HG02973 (cell line): Measurements from ENCODE around the gene FKBP7.
"Not testable (repeated sequence)": the region's sequence is repeated elsewhere in the genome, so short reads cannot be mapped to it uniquely, and the experiment has no call there.

Experiments used
- ATAC-seq: cut with Tn5 transposase; IDR thresholded peaks from one replicate; pipeline ENCODE4 v1.9.1; 2021; ENCODE audit warnings: moderate library complexity; ENCODE audit not compliant: unreplicated experiment

The FKBP7 gene, protein sequence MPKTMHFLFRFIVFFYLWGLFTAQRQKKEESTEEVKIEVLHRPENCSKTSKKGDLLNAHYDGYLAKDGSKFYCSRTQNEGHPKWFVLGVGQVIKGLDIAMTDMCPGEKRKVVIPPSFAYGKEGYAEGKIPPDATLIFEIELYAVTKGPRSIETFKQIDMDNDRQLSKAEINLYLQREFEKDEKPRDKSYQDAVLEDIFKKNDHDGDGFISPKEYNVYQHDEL

DNA sequence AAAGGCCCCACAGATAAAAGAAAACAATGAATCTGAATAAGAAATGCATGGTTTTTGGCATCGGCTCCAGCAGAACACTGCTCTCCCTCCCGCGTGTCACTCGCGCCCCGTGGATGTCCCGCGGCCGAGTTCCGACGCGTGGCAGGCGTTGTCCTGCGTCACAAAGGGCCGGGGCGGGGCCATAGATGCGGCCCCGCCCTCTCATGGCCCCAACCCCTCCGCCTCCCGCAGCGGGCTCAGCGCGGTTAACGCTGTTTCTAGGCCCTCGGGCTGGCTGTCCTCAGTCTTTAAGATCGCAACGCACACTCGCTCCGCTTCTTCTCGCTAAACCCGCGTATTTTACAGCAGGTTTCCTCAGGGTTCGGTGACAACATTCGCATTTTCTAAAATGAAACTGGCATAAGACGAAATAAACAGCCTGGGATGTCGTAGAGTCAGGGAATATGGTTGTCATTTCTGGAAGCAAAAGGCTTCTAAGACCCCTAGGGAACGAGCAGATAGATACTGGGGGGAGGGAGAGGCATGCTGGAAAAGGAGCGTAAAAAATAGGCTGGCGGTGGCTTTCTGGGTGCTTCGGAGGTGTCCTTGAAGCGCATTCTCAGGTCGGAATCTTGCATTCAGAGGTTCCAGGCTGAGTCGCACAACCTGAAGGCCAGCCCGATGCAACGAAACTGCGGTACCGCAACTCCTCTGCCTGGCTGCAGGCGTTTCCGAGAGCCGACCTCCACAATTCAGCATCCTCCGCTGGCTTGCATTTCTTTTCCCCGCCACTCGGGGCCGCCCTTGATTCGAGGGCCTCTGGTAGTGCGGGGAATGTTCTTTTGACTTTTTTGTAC, at the start of gene FKBP7:
Gene FKBP7 (minus strand): TSS at position 162 of the 836 bp plus-strand sequence. CDS start 101 bp downstream, at position 61.
- ATAC-seq: peak; percentile 46

DNA sequence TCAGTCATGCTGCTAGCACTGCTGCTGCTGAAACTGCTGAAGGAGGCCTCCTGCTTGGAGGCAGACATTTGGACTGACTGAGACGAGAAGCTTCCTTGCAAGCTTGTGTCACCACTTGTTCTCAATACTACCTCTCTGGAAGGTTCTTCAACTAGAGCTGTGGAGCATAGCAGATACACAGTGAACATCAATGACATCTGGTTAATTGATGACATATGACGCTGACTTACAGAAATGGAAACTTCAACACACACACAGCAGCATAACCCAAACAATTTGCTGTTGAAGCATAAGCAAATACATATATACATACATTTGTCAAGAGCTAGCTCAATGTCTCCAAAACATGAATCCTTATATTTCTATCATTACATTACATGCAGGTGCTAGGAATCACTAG, 49.2 kb upstream of the FKBP7 start:
- no peak for ATAC-seq

DNA sequence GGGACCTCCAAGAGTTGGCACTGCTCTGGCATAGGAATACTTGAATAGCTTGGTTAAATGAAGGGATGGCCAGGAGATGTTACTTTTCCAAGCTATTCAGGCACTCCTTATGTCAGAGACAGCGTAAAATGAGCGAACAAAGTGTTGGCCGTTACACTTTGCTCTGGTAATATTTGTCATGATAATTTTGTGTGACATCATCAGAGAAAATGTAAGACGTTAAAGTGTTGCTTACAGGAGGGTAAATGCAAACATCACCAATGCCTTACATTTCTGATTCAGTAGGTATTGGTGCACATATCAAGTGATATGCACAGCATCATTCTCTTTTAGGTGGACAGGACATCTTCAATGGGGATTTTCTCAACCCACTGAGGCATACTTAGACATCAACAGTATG, 47.9 kb upstream of the FKBP7 start:
- no peak for ATAC-seq

DNA sequence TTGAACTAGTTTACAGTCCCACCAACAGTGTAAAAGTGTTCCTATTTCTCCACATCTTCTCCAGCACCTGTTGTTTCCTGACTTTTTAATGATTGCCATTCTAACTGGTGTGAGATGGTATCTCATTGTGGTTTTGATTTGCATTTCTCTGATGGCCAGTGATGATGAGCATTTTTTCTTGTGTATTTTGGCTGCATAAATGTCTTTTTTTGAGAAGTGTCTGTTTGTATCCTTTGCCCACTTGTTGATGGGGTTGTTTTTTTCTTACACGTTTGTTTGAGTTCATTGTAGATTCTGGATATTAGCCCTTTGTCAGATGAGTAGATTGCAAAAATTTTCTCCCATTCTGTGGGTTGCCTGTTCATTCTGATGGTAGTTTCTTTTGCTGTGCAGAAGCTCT, 47.1 kb upstream of the FKBP7 start:
- ATAC-seq: not testable (repeated sequence)

DNA sequence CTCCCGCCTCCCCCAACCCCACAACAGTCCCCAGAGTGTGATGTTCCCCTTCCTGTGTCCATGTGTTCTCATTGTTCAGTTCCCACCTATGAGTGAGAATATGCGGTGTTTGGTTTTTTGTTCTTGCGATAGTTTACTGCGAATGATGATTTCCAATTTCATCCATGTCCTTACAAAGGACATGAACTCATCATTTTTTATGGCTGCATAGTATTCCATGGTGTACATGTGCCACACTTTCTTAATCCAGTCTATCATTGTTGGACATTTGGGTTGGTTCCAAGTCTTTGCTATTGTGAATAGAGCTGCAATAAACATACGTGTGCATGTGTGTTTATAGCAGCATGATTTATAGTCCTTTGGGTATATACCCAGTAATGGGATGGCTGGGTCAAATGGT, 46.6 kb upstream of the FKBP7 start:
- not testable (repeated sequence) for ATAC-seq

DNA sequence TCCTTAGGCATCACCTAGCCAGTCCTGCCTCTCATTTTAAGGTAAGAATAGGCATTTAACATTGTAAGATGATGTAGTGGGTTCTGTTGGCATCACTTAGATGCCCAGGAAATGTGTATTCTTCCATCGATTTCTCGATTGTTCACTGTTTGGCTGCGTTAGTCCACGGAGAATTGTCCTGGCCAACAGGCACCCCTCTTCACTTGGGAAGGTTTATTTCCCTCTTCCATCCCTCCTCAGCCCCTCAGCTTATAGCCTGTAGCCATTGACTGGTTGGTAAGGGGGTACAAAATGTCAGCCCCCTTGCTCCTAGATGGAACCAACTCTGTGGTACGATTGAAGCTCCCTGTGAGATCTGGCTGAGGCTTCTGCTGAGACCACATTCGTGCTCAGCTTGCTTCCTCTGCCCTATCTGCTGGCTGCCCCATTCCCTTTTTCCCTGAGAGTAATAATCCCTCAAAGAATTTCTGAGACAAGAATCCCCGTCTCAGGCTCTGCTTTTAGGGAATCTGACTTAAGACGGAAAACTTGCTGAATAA, 45.3 kb upstream of the FKBP7 start:
- ATAC-seq: peak; percentile 18

DNA sequence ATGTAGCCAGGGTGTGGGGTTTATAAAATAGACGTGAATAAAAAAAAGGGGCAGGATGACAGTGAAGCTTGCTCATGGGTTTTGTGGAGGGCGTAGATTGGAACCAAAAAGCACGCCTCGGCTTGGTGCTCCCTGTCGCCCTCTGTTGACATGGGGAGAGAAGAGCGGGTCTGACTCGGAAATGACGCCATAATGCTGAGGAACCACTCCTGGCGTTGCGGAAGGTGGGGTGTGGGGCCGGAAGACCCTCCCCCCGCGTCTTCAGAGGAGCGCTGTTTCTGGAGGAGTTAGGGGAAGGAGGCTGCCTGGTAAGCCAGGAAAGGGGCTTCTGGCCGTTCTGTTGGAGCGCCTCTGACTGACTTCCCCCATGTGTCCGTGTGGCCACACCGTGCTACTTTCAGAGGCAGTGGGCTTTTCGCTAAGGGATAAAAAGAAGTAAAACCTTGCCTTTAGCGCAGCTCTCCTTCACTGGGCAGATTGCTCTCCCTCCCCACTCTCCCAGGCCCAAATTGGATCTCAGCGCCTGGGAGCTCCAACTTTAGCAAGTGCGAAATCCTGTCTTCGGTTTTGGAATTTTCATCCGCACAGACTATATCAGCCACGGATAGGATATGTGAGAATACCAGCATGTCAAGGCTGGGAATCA, 44.7 kb upstream of the FKBP7 start:
- peak; percentile 94 for ATAC-seq

DNA sequence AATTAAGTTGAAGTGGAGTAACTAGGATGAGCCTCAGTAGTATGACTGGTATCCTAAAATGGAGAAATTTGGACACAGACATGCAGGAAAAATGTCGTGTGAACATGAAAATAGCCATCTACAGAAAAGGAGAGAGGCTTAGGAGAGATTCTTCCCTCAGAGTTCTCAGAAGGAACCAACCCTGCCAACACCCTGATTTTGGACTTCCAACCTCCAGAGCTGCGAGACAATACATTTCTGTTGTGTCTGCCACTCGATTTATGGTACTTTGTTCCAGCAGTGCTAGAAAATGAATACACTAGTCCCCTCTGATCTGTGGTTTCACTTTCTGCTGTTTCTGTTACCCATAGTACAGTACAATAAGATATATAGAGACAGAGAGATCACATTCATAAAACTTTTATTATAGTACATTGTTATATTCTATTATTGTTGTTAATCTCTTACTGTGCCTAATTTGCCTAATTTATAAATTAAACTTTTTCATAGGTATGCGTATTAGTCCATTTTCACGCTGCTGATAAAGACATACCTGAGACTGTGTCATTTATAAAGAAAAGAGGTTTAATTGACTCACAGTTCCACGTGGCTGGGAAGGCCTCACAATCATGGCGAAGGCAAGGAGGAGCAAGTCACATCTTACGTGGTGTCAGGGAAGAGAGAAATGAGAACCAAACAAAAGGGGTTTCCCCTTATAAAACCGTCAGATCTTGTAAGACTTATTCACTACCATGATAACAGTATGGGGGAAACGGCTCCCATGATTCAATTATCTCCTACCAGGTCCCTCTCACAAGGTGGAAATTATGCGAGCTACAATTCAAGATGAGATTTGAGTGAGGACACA, 43.1 kb upstream of the FKBP7 start:
- no peak for ATAC-seq

DNA sequence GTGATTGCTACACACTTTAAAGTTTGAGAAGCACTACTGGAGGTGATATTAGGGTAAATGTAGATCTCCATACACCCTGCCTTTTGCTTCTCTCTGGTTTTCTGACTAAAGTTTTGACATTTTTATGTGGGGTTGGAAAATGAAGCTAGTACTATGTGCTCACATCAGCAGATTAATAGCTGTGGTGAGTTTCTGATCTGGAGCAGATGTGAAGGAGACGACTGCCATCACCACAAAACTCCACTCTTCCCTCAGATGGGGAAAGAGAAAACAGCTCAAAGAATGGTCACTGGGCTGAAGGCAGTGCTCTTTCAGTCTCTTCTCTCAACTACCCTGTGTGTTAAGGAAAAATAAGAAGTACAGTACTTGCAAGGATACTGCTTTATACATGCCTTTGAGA, 39.1 kb upstream of the FKBP7 start:
- no peak for ATAC-seq

DNA sequence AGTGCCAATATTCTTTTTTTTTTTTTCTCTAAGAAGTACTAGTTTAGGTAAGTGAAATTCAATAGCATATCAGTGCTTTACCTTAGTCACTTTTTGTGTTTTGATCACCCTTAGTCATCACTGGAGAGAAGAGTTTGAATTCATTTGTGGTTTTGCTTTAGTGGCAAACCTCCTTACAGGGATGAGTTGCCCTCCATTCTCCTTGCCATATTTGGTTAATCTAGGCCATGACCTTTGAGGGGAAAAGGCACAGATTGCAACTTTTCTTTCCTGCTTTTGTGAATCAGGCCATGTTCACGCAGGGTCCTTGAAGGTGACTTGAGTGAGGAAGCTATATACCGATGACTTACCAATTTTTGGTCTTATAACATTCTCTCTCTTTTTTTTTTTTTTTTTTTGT, 36.3 kb upstream of the FKBP7 start:
- ATAC-seq: no peak

DNA sequence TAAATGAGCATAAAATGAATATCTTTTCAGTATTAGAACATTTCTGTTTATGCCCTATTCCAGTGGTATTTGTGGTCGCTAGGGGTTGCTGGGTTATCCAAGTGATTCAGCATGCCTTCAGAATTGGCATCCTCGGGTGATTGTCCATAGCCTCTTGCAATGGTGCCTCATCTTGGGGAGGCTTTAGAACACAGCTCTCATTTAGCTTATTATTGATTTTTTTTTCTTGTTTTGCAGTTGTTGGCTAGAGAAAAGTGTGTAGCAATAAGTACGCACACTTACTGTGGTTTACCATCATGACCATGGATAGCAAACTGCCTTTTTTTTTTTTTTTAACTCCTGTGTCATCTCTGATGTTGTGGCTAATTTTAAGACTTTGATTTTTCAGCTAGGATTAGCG, 35.5 kb upstream of the FKBP7 start:
- ATAC-seq: no peak

DNA sequence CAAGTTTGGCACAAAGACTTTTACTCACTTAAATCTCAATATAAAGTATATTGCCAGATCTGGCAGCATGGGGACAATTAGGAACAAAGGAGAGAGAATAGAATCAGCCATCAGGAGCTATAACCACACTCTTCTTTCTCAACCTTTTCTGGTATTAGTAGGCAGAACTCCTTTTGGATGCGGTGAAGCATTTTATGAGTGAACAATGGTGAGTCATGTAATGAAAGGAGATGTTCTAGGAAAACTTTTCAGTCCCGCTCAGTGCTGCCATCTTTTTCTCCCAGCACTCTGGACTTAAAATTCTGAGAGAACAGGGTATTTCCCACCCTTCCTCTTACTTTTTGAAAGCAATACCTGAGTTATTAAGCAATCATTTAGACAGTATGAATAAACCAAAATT, 34.1 kb upstream of the FKBP7 start:
- no peak for ATAC-seq

DNA sequence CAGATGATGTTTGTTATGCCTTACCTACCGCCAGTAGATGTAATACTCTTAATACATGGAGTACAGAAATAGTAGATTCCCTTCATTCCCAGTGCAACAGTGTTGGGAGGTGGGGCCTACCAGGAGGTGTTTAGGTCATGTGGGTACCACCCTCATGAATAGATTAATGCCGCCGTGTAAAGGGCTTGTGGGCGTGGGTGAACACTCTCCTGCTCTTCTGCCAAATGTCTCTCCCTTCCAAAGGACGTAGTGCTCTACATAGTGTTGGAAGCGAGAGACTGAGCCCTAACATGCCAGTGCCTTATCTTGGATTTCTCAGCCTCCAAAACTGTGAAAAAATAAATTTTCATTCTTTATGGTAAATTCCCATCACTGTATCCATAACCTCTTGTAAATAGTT, 32.0 kb upstream of the FKBP7 start:
- ATAC-seq: no peak

DNA sequence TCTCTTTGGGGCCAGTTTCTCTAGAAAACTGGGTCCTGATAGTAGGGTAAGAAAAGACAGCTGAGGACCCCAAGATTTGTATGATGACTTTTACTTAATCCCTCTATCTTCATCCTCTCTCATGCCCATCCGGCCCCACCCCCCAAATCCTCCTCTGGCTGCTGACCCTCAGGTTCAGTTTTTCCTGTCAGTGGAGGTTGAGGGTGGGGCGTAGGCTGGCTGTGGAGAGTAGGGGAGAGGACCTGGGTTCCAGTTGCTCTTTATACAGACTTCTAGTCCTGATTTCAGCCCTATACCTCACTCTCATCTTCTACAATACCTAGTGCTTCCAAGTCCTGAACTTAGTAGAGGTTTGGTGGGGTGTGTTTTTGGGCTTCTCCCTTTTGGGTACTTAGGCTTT, 30.2 kb upstream of the FKBP7 start:
- ATAC-seq: no peak

DNA sequence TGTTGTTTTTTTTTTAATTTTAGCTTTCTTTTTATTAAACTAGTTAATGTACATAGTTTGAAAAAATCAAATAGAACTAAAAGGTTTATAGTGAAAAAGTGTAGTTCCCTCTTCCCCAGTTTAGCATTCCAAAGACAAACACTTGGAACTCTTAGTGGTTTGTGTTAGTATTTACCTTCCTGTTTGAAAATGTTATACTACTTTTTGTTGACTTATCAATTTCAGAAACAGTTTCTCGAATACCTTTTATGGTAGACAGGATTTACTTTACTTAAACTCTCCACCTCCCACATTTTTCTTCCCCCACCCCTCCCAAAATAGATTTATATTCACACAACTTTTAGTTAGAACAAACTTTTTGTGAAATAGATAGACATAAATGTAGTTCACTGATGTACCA, 28.5 kb upstream of the FKBP7 start:
- no peak for ATAC-seq

DNA sequence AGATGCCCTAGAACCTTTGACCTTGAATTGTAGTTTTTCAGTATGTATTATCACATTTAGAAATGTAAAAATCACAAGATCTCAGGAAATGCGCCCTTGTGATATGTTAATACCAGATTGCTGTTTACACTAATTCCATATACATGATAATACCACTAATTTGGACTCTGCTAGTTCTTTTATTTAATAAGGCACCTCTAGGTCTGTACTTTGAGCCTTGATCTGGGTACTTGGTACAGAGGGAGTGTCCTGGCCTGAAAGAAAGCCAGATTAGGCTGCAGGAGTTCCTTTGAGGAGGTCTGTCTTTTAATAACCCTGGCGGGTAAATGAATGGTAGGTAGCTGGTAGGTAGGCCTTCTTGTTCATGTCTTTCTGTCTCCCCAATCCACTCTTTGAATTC, 28.1 kb upstream of the FKBP7 start:
- ATAC-seq: no peak

DNA sequence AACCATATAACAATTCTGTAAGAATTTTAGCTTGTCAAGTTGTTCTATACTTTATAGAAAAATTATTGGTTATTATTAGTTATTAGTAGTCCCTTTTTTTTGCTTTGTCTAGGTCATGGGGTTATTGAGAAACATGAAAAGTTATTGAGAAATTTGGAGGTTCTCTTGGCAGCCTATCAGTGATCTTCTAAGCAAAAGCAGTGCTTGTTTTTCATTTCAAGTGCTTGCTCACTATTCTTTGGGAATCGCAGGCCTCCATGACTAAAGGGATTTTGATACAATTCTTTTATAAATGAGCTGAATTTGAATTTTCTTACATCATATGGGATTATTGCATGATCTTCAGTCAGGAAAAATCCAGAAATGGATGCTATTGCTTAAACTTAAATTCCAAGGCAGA, 27.7 kb upstream of the FKBP7 start:
- ATAC-seq: no peak

DNA sequence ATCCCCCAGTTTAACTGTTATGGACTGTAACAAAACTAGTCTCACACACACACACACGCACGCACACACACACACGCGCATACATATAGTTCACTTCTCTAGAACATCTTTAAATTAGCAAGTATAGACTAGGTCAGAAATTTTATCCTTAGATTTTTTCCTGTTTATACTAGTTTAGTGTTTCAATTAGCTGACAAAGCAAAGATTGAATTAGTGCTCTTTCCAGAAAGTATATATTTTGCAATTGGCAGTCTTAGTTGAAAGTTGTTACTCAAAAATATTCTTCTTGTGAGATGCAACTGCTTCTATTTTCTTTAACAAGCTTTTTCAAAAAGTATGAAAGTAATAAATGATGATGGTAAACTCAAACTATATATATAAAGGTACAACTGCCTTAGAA, 24.4 kb upstream of the FKBP7 start:
- ATAC-seq: no peak

DNA sequence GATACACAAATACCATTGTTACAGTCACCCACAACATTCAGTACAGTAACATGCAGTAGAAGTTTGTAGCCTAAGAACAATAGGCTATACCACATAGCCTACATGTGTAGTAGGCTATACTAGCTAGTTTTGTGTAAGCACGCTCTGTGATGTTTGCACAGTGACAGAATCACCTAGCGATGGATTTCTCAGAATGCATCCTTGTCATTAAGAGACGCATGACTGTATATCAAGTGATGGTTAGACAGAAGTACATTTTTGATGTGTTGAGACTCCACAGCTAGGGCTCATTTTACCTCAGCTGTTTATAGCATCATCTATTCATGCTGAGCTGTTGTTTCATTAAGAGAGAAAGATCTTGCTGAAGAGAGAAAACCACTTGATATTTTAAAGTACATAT, 21.2 kb upstream of the FKBP7 start:
- no peak for ATAC-seq

DNA sequence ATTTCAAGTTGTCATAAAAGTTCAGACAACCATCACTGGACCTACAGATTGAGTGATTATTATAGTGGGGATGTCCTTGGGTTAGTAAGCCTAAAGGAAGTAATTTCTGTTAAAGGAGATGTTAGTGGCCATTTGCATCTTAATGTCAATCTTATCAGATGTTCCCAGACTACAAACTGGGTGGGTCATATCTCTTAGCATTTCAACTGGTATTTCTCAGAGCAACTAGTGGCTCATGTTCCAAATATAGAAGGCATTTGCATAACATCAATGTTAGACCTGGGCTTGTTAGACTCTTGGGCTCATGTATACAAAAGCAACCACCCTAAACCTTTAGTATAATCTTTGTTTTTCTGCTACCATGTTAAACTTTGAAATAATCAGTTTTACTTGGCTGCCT, 19.7 kb upstream of the FKBP7 start:
- no peak for ATAC-seq

DNA sequence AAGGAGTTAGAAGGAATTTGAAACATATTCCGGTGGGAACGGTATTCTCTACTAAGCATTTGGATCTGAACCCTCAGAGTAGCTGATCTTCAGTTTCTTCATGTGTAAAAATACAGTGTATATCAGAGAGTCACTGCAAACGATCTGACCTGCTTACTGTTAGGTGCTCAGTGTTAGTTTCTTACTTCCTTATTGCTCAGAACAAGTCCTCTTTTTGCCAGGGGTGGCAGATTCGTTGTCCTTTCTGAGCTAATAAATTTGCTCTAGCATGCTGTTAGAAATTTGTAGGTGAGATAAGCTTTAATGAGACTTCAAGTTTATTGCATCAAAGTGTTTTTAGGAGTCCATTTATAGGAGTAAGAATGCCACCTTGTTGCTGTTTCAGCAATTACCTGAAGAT, 17.6 kb upstream of the FKBP7 start:
- no peak for ATAC-seq
